Muscle layer of colon (tissue), 2 donors: ENCODE results near the gene CFI.

ENCODE experiments used
- H3K27ac ChIP-seq: one replicate; pipeline ENCODE4 v1.7.0; 2013; ENCODE audit warnings: low read depth, mild to moderate bottlenecking, low read length, moderate library complexity
- H3K27me3 ChIP-seq, 2 donors: one replicate each; pipeline ENCODE4 v1.7.0; 2013; ENCODE audit warnings: low read length in 2 of 2, mild to moderate bottlenecking in 2 of 2; ENCODE audit not compliant: insufficient read depth in 2 of 2, control insufficient read depth in 1 of 2
- H3K36me3 ChIP-seq: one replicate; pipeline ENCODE4 v1.7.0; 2013; ENCODE audit warnings: mild to moderate bottlenecking, low read length; ENCODE audit not compliant: insufficient read depth
- H3K4me1 ChIP-seq: one replicate; pipeline ENCODE4 v1.7.0; 2013; ENCODE audit warnings: mild to moderate bottlenecking, low read length; ENCODE audit not compliant: insufficient read depth
- H3K4me3 ChIP-seq, 2 donors: one replicate each; pipeline ENCODE4 v1.7.0; 2013; ENCODE audit warnings: low read length in 2 of 2, low read depth in 1 of 2, mild to moderate bottlenecking in 1 of 2, moderate library complexity in 1 of 2
- H3K9ac ChIP-seq: one replicate; pipeline ENCODE4 v1.7.0; 2013; ENCODE audit warnings: low read length
- H3K9me3 ChIP-seq: one replicate; pipeline ENCODE4 v1.7.0; 2013; ENCODE audit warnings: mild to moderate bottlenecking, low read length
- donor health status: abdominal sarcoma.
- donor health status: Adenocarcinoma of cecum.

Gene CFI

GRCh38 chr4:109701566-109702410 is 100.0 kb downstream of the CFI start:
- Histone ChIP-seq H3K9ac (peak overlapping the region; percentile 46), H3K4me3 (peak overlapping the region in 1 of 2 donors; percentile 84)

DNA sequence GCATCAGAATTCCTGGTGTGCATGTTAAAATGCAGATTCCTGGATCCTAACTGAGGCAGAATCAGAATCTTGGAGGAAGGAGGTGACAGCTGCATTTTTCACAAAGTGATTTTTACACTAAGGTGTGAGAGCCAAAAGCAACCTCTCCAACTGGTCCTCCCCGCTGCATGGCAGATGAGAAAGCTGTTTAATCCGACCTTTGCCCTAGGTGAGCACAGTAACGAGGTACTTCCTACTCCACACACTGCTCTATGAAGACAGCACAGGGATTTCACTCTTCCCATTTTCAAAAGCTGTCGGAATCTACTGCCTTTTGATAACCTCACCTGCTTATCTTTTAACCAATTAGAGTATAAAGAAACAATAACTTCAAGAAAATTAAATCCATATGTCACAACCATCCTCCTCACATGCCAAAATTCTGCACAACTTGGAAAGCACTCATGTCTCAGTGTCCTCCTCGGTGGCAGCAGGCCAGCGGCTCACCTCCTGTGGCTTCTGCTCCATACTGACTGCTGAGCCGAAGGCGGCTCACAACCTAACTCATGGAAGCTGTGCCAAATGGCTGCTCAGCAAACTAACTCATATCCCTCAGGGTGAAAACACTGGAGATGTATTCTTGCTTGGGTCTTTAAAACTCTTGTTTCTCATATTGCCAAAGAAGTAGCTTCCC is 102.1 kb downstream of the CFI start:
- H3K27ac ChIP-seq, result no peak overlapping the region

More at GRCh38 chr4:109701566-109702410, 100.0 kb downstream of the CFI start:
- H3K9me3 ChIP-seq, result no peaks in the 10 kb centered on the region
- H3K27ac ChIP-seq, result no peak overlapping the region
- no peaks in the 10 kb centered on the region for H3K27me3 ChIP-seq
- H3K4me1 ChIP-seq, result peaks cover 12% of the 10 kb centered on the region
- no peaks in the 10 kb centered on the region for H3K36me3 ChIP-seq

DNA sequence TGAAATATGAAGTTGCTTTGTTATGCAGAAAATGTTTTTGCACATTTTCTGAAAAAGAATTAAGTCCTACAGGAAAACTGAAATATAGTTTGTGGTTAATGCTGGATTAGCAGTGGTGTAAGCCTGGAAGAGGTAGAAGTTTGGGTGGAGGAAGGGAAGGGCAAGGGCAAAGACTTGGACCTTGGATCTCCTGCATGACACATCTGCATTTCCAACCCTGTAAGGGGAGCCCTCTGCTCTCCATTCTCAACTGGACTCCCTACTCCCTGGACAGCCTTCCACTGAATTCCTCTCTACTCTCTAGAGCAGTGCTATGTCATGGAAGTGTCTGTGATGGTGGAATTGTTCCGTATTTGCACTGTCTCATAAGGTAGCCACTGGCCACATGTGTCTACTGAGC is 103.1 kb downstream of the CFI start:
- Histone ChIP-seq H3K4me3 (no peak overlapping the region), H3K36me3 (peaks cover 9% of the 10 kb centered on the region), H3K4me1 (peaks cover 12% of the 10 kb centered on the region), H3K9ac (no peak overlapping the region), H3K9me3 (no peaks in the 10 kb centered on the region), H3K27me3 (no peaks in the 10 kb centered on the region), H3K27ac (no peak overlapping the region)

More for the DNA sequence above, 102.1 kb downstream of the CFI start:
- H3K9ac ChIP-seq, result no peak overlapping the region
- no peak overlapping the region for H3K4me3 ChIP-seq
- no peaks in the 10 kb centered on the region for H3K27me3 ChIP-seq
- peaks cover 9% of the 10 kb centered on the region for H3K36me3 ChIP-seq
- H3K4me1 ChIP-seq, result peaks cover 12% of the 10 kb centered on the region
- no peaks in the 10 kb centered on the region for H3K9me3 ChIP-seq

GRCh38 chr4:109691411-109691920 is 110.3 kb downstream of the CFI start:
- no peaks in the 10 kb centered on the region for H3K9me3 ChIP-seq
- H3K36me3 ChIP-seq, result peaks cover 38% of the 10 kb centered on the region
- H3K9ac ChIP-seq, result no peak overlapping the region

More at GRCh38 chr4:109691411-109691920, 110.3 kb downstream of the CFI start:
- Histone ChIP-seq H3K4me3 (no peak overlapping the region), H3K27me3 (no peaks in the 10 kb centered on the region), H3K27ac (no peak overlapping the region), H3K4me1 (no peaks in the 10 kb centered on the region)
